GM18909 (cell line): ENCODE measurements around the gene PRKG1.
"Not testable (repeated sequence)": the region's sequence is repeated elsewhere in the genome, so short reads cannot be mapped to it uniquely, and the experiment has no call there.

Experiments
- ATAC-seq: cut with Tn5 transposase; IDR thresholded peaks from one replicate; pipeline ENCODE4 v1.9.1; 2021; ENCODE audit warnings: mild to moderate bottlenecking; ENCODE audit not compliant: unreplicated experiment, poor library complexity

PRKG1 gene

DNA sequence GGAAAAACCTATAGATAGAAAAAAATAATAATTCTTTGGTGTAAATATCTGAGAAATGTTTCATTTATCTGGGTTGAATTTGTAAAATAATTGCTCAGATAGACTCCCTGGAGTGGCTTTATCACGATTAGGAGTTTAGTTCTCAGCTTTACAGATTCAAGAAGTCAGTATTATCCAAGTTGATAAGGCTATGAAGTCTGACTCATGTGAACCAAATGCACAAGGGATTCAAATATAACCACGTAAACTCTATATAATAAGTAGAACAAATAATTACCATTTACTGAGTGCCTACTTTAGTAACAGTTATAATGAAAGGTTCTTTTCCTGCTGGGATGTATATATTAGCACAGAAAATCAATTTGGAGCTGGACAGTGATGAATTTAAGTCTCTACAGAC lies 290.4 kb downstream of the PRKG1 start:
- no peak for ATAC-seq

DNA sequence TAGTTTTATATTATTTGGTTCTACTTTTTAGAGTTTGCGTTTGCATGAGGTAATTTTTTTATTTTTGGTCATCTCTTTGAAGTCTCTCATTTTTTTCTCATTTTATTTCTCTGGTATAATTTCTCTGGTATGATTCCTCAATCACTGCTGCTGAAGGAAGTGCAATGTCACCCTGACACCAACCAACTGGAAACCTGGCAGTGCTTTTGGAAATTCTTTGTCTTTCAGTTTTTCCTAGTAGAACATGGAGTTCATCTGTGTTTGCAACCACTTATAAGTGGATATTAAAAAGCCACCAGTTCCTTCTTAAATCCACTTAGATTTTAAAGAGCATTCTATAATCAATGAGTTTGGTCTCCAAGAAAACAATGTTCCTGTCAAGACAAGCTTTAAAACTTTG lies 291.8 kb downstream of the PRKG1 start:
- no peak for ATAC-seq

DNA sequence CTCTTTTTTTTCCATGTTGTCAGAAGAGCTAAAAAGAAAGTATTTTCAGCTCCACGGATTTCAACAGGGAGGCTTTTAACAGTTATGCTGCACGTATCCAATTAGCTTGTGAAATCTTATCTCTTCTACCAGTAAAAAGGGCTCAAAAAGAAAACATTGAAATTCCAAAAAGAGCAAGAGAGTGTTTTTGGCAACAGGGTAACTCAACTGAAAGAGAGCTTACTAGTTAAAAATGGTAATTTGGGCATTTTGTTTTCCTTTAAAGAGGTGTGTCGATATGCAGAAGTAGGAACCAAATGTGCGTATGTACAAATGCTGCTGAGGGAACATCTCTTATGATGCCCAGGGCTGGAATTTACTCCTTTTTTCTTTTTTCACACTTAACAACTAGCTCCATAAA lies 292.8 kb downstream of the PRKG1 start:
- ATAC-seq = no peak

- no peak for ATAC-seq
These were observed 293.4 kb downstream of the PRKG1 start for GRCh38 chr10:51367694-51368093.

- ATAC-seq = no peak
These were observed 294.7 kb downstream of the PRKG1 start for GRCh38 chr10:51368943-51369342.

DNA sequence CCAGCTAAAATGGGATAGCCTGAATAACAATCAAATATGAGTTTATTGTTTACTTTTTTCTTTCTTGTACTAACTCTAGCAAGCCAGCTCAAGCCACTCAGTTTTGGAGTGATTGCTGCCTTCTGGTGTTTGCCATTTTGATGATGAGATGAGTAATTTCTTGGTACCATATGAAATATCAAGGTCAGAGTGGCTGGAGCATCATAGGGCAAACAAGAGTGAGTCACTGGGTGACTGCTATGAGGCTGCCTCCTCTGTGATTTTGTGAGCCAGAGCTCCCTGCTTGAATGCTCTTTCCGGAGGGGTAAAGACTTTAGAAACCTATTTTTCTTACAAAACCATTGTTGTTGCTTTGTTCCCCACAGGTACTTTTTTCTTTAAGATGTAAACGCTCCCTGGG lies 295.6 kb downstream of the PRKG1 start:
- ATAC-seq = no peak

DNA sequence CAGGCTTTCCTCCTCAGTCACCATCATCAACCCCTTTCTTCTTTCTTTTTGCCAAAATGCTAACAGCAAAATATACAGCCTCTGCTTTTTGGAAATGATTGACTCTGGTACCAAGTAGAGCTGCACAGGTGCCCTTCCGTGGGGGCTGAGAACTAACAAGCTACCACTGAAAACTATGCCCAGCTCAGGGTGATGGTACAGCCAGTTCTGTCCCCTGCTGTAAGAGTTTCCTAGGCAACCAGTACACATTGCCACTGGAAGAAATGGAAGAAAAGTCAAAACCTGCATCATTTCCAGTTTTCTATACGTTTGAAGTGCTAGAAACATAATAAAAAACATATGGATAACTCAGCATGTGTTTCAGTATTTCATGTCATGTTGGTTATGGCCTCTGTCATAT lies 297.5 kb downstream of the PRKG1 start:
- no peak for ATAC-seq

- no peak for ATAC-seq
These were observed 301.5 kb downstream of the PRKG1 start for GRCh38 chr10:51375790-51376189.

DNA sequence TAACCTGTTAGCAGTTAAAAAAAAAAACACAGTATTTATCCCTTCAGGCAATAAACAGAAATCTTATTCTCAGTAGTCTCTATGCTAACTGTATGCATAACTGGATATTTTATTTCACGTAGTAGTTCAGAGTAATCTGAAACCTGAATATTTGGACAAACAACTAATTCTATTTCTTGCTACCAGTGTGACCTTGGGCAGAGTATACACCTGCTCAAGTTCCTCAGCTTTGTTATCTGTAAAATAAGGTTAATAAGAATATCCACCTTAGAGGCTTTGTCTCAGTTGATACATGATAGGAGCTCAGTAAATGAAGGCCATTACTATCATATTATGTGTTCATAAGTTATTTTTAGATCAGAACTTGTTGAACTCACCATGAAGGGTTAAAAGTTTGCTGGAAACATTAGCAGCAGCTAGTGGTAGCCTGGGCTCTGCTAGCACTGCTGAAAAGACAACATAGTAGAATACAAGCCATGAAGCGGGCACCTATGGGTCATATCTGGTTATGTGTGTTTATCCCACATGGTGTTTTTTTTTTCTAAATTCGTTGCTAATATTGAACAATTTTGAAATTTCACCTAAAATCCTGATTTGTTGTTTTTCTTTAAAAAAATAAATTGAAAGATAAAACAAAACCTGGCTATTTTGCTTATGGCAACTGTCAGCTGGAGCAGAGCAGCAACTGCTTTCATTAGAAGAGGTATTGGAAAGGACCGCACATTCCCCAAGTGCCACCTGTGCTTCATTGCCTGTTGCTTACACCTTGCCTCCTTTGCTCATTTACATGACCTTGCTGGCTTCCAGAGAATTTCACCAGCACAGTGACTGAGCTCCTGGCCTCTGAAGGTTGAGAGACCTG lies 303.0 kb downstream of the PRKG1 start:
- ATAC-seq = no peak

DNA sequence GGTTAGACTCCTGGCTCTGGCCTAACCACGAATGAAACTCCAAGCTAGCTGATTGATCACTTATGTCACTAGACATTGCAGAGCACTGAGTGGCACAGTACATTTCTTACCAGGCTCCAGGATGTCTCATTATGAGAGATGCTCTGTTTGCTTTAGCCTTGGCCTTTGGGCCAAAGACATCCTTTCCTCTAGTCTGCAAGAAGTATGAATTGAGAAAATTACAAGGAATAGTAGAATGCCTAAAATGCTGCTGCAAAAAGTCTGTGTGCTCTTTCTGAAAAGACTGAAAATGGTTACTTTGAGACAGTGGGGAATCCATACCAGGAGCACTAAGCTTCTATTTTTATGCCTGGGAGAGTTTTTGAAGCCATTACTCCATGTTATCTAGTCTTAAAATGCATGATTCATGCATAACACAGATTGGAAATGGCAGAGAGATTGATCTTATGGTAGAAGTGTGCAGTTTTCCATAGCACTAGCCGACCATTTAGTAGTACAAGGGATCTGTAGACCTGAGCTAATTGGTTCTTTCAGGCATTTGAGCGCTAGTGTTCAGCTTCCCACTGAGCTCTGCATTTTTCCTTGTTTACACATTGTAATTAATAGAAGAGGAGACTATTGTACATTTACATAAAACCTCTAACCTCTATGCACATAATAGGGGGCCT lies 303.8 kb downstream of the PRKG1 start:
- no peak for ATAC-seq

GRCh38 chr10:51382181-51382580 lies 307.9 kb downstream of the PRKG1 start:
- ATAC-seq = no peak

DNA sequence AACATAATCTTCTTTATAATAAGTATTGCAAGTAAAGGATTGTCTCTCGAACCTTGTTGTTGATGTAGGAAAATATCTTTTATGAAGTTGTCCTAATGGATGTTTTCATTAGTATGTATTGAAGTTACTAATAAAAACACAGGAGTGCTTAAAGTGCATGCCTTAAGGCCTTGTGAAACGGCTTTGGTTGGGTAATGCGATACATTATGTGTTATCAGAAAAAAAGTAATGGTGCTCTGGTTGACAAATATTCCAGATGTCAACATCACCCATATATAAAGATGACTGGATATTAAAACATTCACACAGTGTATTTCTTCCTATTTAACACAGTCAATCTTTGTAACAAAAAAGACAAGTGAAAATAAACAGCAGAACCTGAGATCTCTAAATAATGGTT lies 310.7 kb downstream of the PRKG1 start:
- ATAC-seq = no peak

GRCh38 chr10:51386248-51386885 lies 312.1 kb downstream of the PRKG1 start:
- ATAC-seq = no peak

- peak; percentile 87 for ATAC-seq
These were observed 315.4 kb downstream of the PRKG1 start for GRCh38 chr10:51389415-51390321.

- not testable (repeated sequence) for ATAC-seq
These were observed 318.7 kb downstream of the PRKG1 start for GRCh38 chr10:51393006-51393405.

DNA sequence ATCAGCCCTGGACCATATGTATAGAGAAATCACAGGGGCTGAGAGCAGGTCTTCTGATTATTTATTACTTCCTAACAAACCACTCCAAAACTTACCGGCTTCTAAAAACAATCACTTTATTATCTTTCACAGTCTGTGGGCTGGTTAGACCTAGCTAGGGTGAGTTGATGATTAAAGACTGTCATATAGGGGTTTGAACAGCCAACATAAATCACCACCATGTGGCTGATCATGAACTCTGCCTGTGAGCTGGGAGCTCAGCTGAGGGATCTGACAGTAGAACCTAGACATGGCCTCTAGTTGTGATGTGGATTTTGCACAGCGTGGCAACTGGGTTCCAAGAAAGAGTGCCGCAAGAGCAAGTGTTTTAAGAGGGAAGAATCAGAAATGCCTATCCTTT lies 319.8 kb downstream of the PRKG1 start:
- ATAC-seq = no peak

DNA sequence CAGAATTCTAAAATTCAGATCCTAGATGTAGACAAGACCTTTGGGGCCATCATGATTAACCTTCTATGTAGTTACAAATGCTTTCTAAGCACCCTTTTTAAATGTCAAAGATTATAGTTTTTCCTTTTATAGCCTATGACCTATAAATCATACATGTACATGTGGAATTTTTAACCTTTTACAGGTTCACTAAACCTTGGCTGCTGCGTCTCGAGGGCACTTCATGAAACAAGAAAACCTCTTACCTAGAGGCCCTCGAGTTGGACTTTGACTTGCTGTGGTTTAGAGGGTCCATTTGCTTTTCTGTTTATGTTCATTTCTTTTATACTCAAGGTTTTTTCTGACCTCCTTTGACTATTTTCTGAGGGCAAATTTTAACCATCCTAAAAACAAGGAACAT lies 323.0 kb downstream of the PRKG1 start:
- ATAC-seq = no peak

GRCh38 chr10:51397695-51398094 lies 323.4 kb downstream of the PRKG1 start:
- ATAC-seq = no peak

DNA sequence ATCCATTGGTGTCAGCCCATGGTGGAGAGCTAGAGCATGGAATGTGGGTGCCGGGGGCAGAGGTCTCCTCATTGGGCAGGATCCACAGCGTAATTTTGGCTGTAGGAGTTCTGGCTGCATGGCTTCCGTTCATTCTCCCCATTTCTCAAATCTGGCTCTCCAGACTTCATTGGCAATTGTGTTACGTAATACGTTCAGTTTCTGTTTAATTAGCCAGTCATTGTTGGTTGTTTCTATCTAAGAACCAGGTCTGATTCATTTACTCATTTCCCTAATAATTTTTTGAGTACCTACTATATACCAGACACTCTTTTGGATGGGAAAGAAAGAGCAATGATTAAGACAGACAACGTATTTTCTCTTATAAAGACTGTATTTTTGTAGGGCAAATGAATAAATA lies 325.6 kb downstream of the PRKG1 start:
- ATAC-seq = no peak

- no peak for ATAC-seq
These were observed 326.3 kb downstream of the PRKG1 start for GRCh38 chr10:51400392-51401096.
